ENCODE data around the gene SLC10A4.

DNA sequence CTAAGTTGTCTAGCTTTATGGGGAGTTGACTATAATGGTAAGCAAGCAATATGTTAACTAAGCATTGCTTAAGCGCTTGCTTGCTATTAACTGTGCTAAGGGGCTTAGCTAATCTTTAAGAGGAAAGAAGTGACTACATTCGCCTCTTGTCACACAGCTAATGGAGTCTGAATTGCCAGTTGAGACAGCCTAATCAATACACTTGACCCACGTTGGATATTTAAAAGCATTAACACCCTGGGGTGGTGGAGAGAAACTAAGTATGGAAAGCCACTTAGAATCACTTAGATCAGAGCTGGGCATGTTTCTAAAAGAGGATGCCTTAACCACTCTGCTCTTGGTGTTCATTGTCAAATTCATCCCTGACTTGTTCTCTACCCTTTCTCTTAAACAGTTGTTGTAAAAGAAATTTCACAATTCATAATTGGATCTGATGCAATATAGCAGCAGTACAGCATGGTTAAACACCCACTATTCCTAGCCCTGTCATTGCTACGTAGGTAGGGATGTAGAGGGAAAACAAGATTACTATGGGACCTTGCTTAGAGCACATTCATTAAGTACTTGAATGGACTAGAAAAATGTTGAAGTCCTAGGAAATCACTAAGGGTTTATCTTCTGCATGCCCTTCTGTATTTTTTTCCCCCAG lies 10.4 kb downstream of the SLC10A4 start:
- TF ChIP-seq EZH2 (IDR thresholded peaks at IDR 0.05; ENCODE audit: low read depth), result no peak
- TF ChIP-seq, protein P1, sequence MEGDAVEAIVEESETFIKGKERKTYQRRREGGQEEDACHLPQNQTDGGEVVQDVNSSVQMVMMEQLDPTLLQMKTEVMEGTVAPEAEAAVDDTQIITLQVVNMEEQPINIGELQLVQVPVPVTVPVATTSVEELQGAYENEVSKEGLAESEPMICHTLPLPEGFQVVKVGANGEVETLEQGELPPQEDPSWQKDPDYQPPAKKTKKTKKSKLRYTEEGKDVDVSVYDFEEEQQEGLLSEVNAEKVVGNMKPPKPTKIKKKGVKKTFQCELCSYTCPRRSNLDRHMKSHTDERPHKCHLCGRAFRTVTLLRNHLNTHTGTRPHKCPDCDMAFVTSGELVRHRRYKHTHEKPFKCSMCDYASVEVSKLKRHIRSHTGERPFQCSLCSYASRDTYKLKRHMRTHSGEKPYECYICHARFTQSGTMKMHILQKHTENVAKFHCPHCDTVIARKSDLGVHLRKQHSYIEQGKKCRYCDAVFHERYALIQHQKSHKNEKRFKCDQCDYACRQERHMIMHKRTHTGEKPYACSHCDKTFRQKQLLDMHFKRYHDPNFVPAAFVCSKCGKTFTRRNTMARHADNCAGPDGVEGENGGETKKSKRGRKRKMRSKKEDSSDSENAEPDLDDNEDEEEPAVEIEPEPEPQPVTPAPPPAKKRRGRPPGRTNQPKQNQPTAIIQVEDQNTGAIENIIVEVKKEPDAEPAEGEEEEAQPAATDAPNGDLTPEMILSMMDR (conservative IDR thresholded peaks at IDR 0.05), result no peak
